ENCODE results near the gene TMEM63C. TPM values are rescaled to one million over a fixed set of nuclear protein-coding genes. Genes with fewer than 3 reads are reported as not detected.
"Not testable (repeated sequence)": the region's sequence is repeated elsewhere in the genome, so short reads cannot be mapped to it uniquely, and the experiment has no call there.

TMEM63C gene
- total RNA-seq, 2 donors from 2014 or later: 1.1 to 1.6 TPM

- H3K27me3 ChIP-seq (ENCODE audit: control insufficient read depth, insufficient read depth, low read length, poor library complexity, severe bottlenecking): peaks cover 14% of the 10 kb centered on the region
- TF ChIP-seq, protein P1, sequence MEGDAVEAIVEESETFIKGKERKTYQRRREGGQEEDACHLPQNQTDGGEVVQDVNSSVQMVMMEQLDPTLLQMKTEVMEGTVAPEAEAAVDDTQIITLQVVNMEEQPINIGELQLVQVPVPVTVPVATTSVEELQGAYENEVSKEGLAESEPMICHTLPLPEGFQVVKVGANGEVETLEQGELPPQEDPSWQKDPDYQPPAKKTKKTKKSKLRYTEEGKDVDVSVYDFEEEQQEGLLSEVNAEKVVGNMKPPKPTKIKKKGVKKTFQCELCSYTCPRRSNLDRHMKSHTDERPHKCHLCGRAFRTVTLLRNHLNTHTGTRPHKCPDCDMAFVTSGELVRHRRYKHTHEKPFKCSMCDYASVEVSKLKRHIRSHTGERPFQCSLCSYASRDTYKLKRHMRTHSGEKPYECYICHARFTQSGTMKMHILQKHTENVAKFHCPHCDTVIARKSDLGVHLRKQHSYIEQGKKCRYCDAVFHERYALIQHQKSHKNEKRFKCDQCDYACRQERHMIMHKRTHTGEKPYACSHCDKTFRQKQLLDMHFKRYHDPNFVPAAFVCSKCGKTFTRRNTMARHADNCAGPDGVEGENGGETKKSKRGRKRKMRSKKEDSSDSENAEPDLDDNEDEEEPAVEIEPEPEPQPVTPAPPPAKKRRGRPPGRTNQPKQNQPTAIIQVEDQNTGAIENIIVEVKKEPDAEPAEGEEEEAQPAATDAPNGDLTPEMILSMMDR (conservative IDR thresholded peaks at IDR 0.05): no peak
- peaks cover 21% of the 10 kb centered on the region for H3K27me3 Mint-ChIP-seq (ENCODE audit: insufficient read depth)
These were observed 95.4 kb downstream of the TMEM63C start for GRCh38 chr14:77276959-77277358.

DNA sequence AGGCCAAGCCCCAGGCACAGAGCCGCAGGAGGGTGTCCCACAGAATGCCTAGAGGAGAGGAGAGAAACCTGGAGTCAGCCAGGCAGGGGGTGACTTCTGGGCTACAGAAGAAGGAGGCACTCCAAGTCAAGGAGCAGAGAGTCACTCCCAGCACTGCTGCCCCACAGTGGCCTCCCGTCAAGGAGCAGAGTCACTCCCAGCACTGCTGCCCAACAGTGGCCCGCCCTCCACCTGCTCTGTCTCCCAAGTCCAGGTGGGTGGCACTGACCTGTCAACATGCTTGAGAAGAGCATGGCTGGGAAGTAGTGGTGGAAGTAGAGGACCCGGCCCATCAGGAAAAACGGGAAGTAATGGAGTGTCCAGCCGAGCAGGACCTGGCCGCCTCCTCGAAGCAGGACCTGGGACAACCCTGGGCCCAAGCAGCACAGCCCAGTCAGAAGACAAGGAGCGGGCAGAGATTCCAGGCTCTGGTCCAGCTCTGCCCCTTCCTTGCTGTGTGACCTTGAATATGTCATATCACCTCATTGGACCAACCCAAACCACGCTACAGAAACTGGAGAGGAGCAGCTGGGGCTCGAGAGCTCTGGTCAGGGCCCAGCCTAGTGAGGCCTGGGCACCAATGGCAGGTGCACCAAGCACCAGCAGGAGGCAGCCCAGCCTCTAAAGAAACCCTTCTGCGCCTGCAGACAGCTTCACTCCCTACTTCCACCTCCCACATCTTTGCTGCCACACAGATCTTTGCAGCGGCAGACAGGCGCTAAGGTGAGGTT is 97.0 kb downstream of the TMEM63C start:
- DNase-seq: no peak
- no peak overlapping the region for H3K27ac ChIP-seq (ENCODE audit: low read depth, low read length)
- no peak overlapping the region for H3K9ac ChIP-seq (ENCODE audit: extremely low read depth, low read length, poor library complexity, severe bottlenecking)
- H3K4me3 ChIP-seq (ENCODE audit: low read length): no peak overlapping the region
- H3K4me1 ChIP-seq (ENCODE audit: control insufficient read depth, insufficient read depth, low read length): no peaks in the 10 kb centered on the region
- peaks cover 34% of the 10 kb centered on the region for H3K36me3 Mint-ChIP-seq (ENCODE audit: low read depth)
- H3K9me3 Mint-ChIP-seq: no peaks in the 10 kb centered on the region
- H3K27ac Mint-ChIP-seq: no peak overlapping the region
- 91 to 96% methylated on average over 5 to 13 of the region's 14 CpGs for WGBS, 2 experiments (ENCODE audit: insufficient coverage in 1 of 2, insufficient read length in 1 of 2)
- no peaks in the 10 kb centered on the region for H3K27me3 ChIP-seq (ENCODE audit: control insufficient read depth, insufficient read depth, low read length, poor library complexity, severe bottlenecking)
- TF ChIP-seq, protein P1 (conservative IDR thresholded peaks at IDR 0.05): peak; percentile 51
- no peaks in the 10 kb centered on the region for H3K4me1 Mint-ChIP-seq
- peaks cover 46% of the 10 kb centered on the region for H3K36me3 ChIP-seq (ENCODE audit: control insufficient read depth, insufficient read depth, low read length)
- no peaks in the 10 kb centered on the region for H3K9me3 ChIP-seq (ENCODE audit: control insufficient read depth, low read length)
- no peak overlapping the region for H3K4me3 Mint-ChIP-seq
- H3K27me3 Mint-ChIP-seq (ENCODE audit: insufficient read depth): peaks cover 5% of the 10 kb centered on the region

More at GRCh38 chr14:77276959-77277358, 95.4 kb downstream of the TMEM63C start:
- H3K9me3 Mint-ChIP-seq: no peaks in the 10 kb centered on the region
- Histone ChIP-seq H3K9me3 (ENCODE audit: control insufficient read depth, low read length) (no peaks in the 10 kb centered on the region), H3K4me1 (ENCODE audit: control insufficient read depth, insufficient read depth, low read length) (no peaks in the 10 kb centered on the region), H3K4me3 (ENCODE audit: low read length) (no peak overlapping the region), H3K27ac (ENCODE audit: low read depth, low read length) (no peak overlapping the region), H3K9ac (ENCODE audit: extremely low read depth, low read length, poor library complexity, severe bottlenecking) (no peak overlapping the region), H3K36me3 (ENCODE audit: control insufficient read depth, insufficient read depth, low read length) (peaks cover 34% of the 10 kb centered on the region)
- no peaks in the 10 kb centered on the region for H3K4me1 Mint-ChIP-seq
- H3K4me3 Mint-ChIP-seq: no peak overlapping the region
- no peak for DNase-seq
- no peak overlapping the region for H3K27ac Mint-ChIP-seq
- peaks cover 23% of the 10 kb centered on the region for H3K36me3 Mint-ChIP-seq (ENCODE audit: low read depth)
- WGBS, 2 experiments (ENCODE audit: insufficient coverage in 1 of 2, insufficient read length in 1 of 2): 88 to 95% methylated on average over 11 to 12 of the region's 12 CpGs

- Mint-ChIP-seq H3K9me3 (no peaks in the 10 kb centered on the region), H3K4me3 (no peak overlapping the region), H3K27ac (no peak overlapping the region), H3K27me3 (ENCODE audit: insufficient read depth) (no peaks in the 10 kb centered on the region), H3K4me1 (no peaks in the 10 kb centered on the region), H3K36me3 (ENCODE audit: low read depth) (peaks cover 45% of the 10 kb centered on the region)
- Histone ChIP-seq H3K27me3 (ENCODE audit: control insufficient read depth, insufficient read depth, low read length, poor library complexity, severe bottlenecking) (no peaks in the 10 kb centered on the region), H3K4me1 (ENCODE audit: control insufficient read depth, insufficient read depth, low read length) (no peaks in the 10 kb centered on the region), H3K4me3 (ENCODE audit: low read length) (no peak overlapping the region), H3K9me3 (ENCODE audit: control insufficient read depth, low read length) (no peaks in the 10 kb centered on the region), H3K9ac (ENCODE audit: extremely low read depth, low read length, poor library complexity, severe bottlenecking) (no peak overlapping the region), H3K36me3 (ENCODE audit: control insufficient read depth, insufficient read depth, low read length) (peaks cover 56% of the 10 kb centered on the region), H3K27ac (ENCODE audit: low read depth, low read length) (no peak overlapping the region)
- TF ChIP-seq, protein P1 (conservative IDR thresholded peaks at IDR 0.05): no peak
- no peak for DNase-seq
- 88 to 92% methylated on average over 9 to 13 of the region's 13 CpGs for WGBS, 2 experiments (ENCODE audit: insufficient coverage in 1 of 2, insufficient read length in 1 of 2)
These were observed 98.1 kb downstream of the TMEM63C start for GRCh38 chr14:77279719-77280118.

DNA sequence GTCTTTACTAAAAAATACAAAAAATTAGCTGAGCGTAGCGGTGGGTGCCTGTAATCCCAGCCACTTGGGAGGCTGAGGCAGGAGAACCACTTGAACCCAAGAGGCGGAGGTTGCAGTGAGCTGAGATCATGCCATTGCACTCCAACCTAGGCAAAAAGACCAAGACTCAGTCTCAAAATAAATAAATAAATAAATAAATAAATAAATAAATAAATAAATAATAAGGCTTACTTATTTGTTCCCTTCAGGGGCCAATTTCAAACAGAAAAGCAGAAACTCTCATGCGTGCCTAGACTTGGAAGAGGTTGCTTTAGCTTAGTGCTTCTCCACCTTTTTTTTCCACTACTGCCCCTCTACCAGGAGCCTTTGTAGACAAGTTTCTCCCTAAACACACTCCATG is 99.3 kb downstream of the TMEM63C start:
- not testable (repeated sequence) for H3K9me3 ChIP-seq (ENCODE audit: control insufficient read depth, low read length); H3K4me3 Mint-ChIP-seq; DNase-seq; H3K9me3 Mint-ChIP-seq; H3K27me3 Mint-ChIP-seq (ENCODE audit: insufficient read depth); H3K9ac ChIP-seq (ENCODE audit: extremely low read depth, low read length, poor library complexity, severe bottlenecking); H3K27ac Mint-ChIP-seq; H3K27ac ChIP-seq (ENCODE audit: low read depth, low read length); H3K27me3 ChIP-seq (ENCODE audit: control insufficient read depth, insufficient read depth, low read length, poor library complexity, severe bottlenecking); H3K4me3 ChIP-seq (ENCODE audit: low read length); H3K4me1 ChIP-seq (ENCODE audit: control insufficient read depth, insufficient read depth, low read length); H3K4me1 Mint-ChIP-seq
- 96 to 100% methylated on average over 3 to 4 of the region's 4 CpGs for WGBS, 2 experiments (ENCODE audit: insufficient coverage in 1 of 2, insufficient read length in 1 of 2)
- H3K36me3 Mint-ChIP-seq (ENCODE audit: low read depth): peaks cover 56% of the 10 kb centered on the region
- peaks cover 68% of the 10 kb centered on the region for H3K36me3 ChIP-seq (ENCODE audit: control insufficient read depth, insufficient read depth, low read length)

Measured in endodermal cell (in vitro differentiated cells).